ENCODE results near the gene OR6M1.

- no peak for TF ChIP-seq CTCF (conservative IDR thresholded peaks at IDR 0.05 in 1 of 2, IDR thresholded peaks at IDR 0.05 in 1 of 2; ENCODE audit: low read depth in 1 of 2, low read length in 2 of 2)
- no peak for TF ChIP-seq EZH2 (IDR thresholded peaks at IDR 0.05; ENCODE audit: low read length, missing control alignments)
These were observed 9.9 kb downstream of the OR6M1 start for GRCh38 chr11:123796226-123796625.
